Suprapubic skin (tissue), 4 donors: ENCODE results near the gene TEX14. TPM values are rescaled to one million over a fixed set of nuclear protein-coding genes. Genes with fewer than 3 reads are reported as not detected.

ENCODE experiments used
- DNase-seq, 2 donors: peaks; one replicate each; pipeline ENCODE4 v3.0.0-alpha.2; 2019; ENCODE audit warnings: low spot score in 2 of 2
- H3K27ac ChIP-seq: fragments of 200-600 bp; sonication (generic); one replicate; pipeline ENCODE4 v1.5.1; 2019
- H3K27me3 ChIP-seq: fragments of 200-600 bp; sonication (generic); one replicate; pipeline ENCODE4 v1.5.1; 2019
- H3K36me3 ChIP-seq: fragments of 200-600 bp; sonication (generic); one replicate; pipeline ENCODE4 v1.5.1; 2019
- H3K4me1 ChIP-seq: fragments of 200-600 bp; sonication (generic); one replicate; pipeline ENCODE4 v1.5.1; 2019
- H3K4me3 ChIP-seq: fragments of 200-600 bp; sonication (generic); one replicate; pipeline ENCODE4 v1.5.1; 2019; ENCODE audit warnings: mild to moderate bottlenecking
- H3K9me3 ChIP-seq: fragments of 200-600 bp; sonication (generic); one replicate; pipeline ENCODE4 v1.5.1; 2019
- CTCF ChIP-seq, 2 donors: fragments of 200-600 bp in 1 of 2; fragments of 450-650 bp in 1 of 2; sonication (generic) in 1 of 2; IDR thresholded peaks; one replicate each; pipeline ENCODE4 v1.5.1; 2016 to 2019; ENCODE audit warnings: antibody characterized with exemption in 2 of 2, mild to moderate bottlenecking in 1 of 2, moderate library complexity in 1 of 2
- EP300 ChIP-seq: sonication (generic); formaldehyde crosslinking; IDR thresholded peaks from one replicate; pipeline ENCODE4 v1.6.1; 2017; ENCODE audit warnings: antibody characterized with exemption
- POLR2A ChIP-seq, 2 donors: fragments of 450-650 bp; IDR thresholded peaks; one replicate each; pipeline ENCODE4 v1.6.1; 2017; ENCODE audit warnings: antibody characterized with exemption in 2 of 2, mild to moderate bottlenecking in 2 of 2, moderate library complexity in 2 of 2
- POLR2AphosphoS5 ChIP-seq, 3 donors: sonication (generic); formaldehyde crosslinking; IDR thresholded peaks; one replicate each; pipeline ENCODE4 v1.6.1; 2017; ENCODE audit warnings: antibody characterized with exemption in 3 of 3
- WGBS: methylation state at CpG from one replicate; pipeline ENCODE4 v1.1.5; 2018; 5-methylcytosine and 5-hydroxymethylcytosine counted together
- total RNA-seq, 4 donors: library from RNA; depleted of rRNA; stranded (reverse); fragments of >200 nt; gene quantifications; one replicate each; pipeline ENCODE4 v1.1.0, GENCODE V29; 2016

TEX14 gene
- total RNA-seq, 4 donors from 2014 or later: 0.15 to 0.34 (median 0.32) TPM; not detected in 1

- Histone ChIP-seq H3K9me3 (no peaks in the 10 kb centered on the region), H3K4me1 (peaks cover 10% of the 10 kb centered on the region), H3K4me3 (peak overlapping the region; percentile 46), H3K27me3 (no peaks in the 10 kb centered on the region), H3K36me3 (no peaks in the 10 kb centered on the region), H3K27ac (peak overlapping the region; percentile 79)
- TF ChIP-seq POLR2A (IDR thresholded peaks at IDR 0.05): no peak
- no peak for TF ChIP-seq CTCF (IDR thresholded peaks at IDR 0.05)
- no peak for TF ChIP-seq EP300
- no peak for TF ChIP-seq POLR2AphosphoS5 (IDR thresholded peaks at IDR 0.05)
- 74% methylated on average over 20 of the region's 20 CpGs for WGBS
- DNase-seq: no peak
These were observed 59.2 kb downstream of the TEX14 start for GRCh38 chr17:58632324-58633314.

GRCh38 chr17:58631523-58632323, 60.1 kb downstream of the TEX14 start:
- H3K36me3 ChIP-seq: no peaks in the 10 kb centered on the region
- peak; percentile 95 to 96 for DNase-seq
- H3K9me3 ChIP-seq: no peaks in the 10 kb centered on the region
- no peaks in the 10 kb centered on the region for H3K27me3 ChIP-seq
- H3K4me3 ChIP-seq: peak overlapping the region; percentile 46
- WGBS: under 1% methylated on average over 30 of the region's 30 CpGs
- peak overlapping the region; percentile 79 for H3K27ac ChIP-seq
- peaks cover 10% of the 10 kb centered on the region for H3K4me1 ChIP-seq
- TF ChIP-seq POLR2A (IDR thresholded peaks at IDR 0.05) (peak; percentile 90 to 97), EP300 (no peak), POLR2AphosphoS5 (IDR thresholded peaks at IDR 0.05) (peak; percentile 70 to 91 (median 89)), CTCF (IDR thresholded peaks at IDR 0.05) (peak in 1 of 2 donors; percentile 38)

- 28% methylated on average over 10 of the region's 10 CpGs for whole genome bisulfite sequencing
- H3K36me3 ChIP-seq: no peaks in the 10 kb centered on the region
- no peaks in the 10 kb centered on the region for H3K27me3 ChIP-seq
- DNase-seq: no peak
- peak overlapping the region; percentile 79 for H3K27ac ChIP-seq
- H3K4me1 ChIP-seq: peaks cover 10% of the 10 kb centered on the region
- H3K9me3 ChIP-seq: no peaks in the 10 kb centered on the region
- no peak for TF ChIP-seq EP300
- TF ChIP-seq CTCF (IDR thresholded peaks at IDR 0.05): no peak
- peak overlapping the region; percentile 46 for H3K4me3 ChIP-seq
These were observed 60.8 kb downstream of the TEX14 start for GRCh38 chr17:58630883-58631522.

DNA sequence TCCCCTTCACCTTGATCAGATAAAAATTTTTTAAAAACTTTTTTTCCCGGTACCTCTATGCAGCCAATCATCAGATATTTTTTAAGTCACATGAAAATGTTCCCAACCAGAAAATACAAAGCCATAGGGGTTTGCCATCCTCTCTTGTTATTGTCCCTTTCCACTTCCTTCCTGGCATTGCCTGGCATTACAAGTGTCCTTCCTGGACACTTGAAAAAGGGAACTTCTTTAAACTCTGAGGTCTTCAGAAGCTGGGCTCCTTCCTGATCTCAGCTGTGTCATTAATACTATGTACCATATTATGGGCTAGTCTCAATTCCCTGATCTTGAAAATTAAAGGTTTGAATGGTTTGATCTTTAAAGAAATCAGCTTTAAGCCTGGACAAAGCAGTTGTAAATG, 64.9 kb downstream of the TEX14 start:
- Histone ChIP-seq H3K27me3 (no peaks in the 10 kb centered on the region), H3K9me3 (no peaks in the 10 kb centered on the region), H3K27ac (no peak overlapping the region), H3K4me3 (no peak overlapping the region), H3K4me1 (peaks cover 6% of the 10 kb centered on the region), H3K36me3 (no peaks in the 10 kb centered on the region)
- no peak for TF ChIP-seq POLR2A (IDR thresholded peaks at IDR 0.05)
- no peak for TF ChIP-seq CTCF (IDR thresholded peaks at IDR 0.05)
- no peak for TF ChIP-seq EP300
- TF ChIP-seq POLR2AphosphoS5 (IDR thresholded peaks at IDR 0.05): no peak
- 46% methylated on average over 1 of the region's 1 CpG for WGBS
- DNase-seq: no peak
